Renal cortical epithelial cell (primary cell): ENCODE results near the gene RAP2B. TPM values are rescaled to one million over a fixed set of nuclear protein-coding genes. Genes with fewer than 3 reads are reported as not detected.
"Not testable (repeated sequence)": the region's sequence is repeated elsewhere in the genome, so short reads cannot be mapped to it uniquely, and the experiment has no call there.

ENCODE experiments used
- DNase-seq: peaks from one replicate; pipeline ENCODE4 v3.0.0-alpha.2; 2011; ENCODE audit warnings: low read depth
- total RNA-seq: library from RNA; depleted of rRNA; stranded (reverse); fragments of >200 nt; gene quantifications from 2 replicates; pipeline ENCODE4 v1.2.3, GENCODE V29; 2014

The RAP2B gene
- total RNA-seq, 1 donor from 2014 or later, result 16.0 TPM

DNA sequence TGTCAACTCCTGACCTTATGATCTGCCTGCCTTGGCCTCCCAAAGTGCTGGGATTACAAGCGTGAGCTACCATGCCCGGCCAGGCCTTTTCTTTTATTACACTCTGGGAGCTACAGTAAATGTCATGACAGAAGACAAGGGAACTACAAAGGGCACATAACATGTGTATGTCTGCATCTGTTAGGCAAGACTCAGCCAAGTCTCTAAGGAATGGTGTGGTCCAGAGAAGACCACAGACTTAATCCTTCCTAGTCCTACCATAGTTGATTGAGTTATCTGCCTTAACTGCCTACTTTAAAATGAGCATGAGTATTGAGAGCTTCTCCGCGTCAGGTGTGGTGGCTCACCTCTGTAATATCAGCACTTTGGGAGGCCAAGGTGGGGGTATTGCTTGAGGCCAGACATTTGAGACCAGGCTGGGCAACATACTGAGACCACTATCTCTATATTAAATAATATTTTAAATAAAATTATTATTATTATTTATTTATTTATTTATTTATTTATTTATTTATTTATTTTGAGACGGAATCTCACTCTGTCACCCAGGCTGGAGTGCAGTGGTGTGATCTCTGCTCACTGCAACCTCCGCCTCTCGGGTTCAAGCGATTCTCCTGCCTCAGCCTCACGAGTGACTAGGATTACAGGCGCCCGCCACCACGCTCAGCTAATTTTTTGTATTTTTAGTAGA lies 31.9 kb downstream of the RAP2B start:
- not testable (repeated sequence) for DNase-seq

DNA sequence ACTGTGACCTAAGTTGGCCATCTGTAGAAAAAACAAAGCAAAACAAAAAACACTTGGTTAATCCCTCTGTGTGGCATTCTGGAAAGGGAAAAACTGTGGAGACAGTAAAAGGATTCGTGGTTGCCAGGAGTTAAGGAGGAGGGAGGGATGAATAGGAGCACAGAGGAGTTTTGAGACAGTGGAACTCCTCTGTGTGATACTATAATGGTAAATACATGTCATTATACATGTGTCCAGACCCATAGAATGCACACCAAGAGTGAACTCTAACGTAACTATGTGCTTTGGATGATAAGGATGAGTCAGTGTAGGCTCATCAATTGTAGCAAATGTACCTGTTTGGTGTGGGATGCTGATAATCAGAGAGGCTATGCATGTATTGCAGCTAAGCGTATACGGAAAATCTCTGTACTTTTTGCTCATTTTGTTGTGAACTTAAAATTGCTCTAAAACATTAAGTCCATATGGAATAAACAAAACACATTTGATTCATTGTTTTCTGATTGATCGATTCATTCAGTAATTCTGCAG lies 33.4 kb downstream of the RAP2B start:
- DNase-seq, result no peak

DNA sequence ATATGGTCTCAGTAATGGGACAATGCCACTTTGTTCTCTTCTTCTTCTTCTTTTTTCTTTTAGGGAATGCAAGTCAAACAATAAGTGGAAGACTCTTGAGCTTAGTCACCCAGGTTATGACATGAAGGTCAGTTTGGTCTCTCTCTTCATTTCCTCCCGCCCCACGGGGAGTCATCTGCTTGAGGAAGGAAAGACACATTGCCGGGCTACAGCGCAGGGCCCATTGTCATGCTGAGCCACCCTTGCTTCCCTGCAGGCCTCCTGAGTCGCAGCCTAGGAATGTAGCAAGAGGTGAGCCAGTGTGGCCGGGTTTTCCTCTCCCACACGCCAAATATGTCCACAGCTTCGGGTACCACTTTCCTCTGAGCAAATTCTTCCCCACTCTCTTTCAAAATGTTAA lies 47.6 kb downstream of the RAP2B start:
- peak; percentile 82 for DNase-seq

DNA sequence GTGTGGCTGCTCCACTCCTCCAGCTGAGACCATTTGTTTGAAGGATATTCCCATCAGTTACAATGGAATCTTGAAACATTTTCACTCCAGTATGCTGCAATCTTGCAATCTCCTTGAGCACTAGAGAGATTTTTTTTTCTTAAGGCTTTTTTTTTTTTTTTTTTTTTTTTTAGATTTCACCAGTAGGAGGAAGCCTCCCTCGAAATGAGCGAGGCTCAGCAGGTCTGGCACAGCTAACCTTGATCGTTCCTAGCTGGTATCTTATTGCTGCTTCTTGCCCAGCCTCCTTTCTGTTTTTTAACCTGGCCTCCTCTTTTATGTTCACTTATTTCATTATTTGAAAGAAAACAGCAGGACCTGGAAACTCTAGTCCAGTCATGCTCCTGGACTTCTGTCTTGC lies 48.1 kb downstream of the RAP2B start:
- DNase-seq, result peak; percentile 27

DNA sequence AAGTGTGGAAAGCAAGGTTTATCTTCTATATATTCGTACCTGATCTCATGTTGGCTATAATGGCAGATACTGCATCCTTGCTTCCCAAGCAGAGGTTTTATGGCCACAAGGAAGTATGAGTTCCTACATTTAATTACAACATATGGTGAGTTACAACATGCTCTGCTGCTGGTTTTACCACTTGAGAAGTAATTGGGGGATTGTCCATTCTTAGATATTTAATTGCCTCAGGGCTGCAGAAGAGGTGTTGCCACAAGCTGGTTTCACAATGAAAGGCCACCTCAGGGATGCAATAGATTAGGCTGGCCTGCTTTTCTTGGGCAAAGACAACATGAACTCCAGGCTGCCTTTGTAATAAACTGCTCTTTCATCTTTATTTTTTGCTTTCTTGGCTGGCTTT lies 48.6 kb downstream of the RAP2B start:
- DNase-seq, result peak; percentile 66

DNA sequence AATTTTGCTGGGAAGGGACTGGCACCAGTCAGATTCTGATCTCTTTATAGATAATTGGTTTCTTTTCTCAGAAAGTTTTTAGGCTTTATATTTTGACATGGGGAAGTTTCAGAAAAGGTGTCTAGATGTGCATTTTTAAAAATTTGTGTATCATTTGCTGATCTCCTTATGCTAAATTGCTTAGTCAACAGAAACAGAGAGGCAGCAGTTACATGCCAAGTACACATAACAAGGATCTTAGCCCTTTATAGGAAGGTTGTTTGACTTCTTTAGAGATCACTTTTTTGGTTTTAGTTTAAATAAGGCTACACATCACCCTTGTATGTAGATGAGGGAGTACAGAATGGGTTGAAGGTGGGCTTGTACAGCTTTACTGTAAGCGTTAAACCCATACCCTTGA lies 53.5 kb downstream of the RAP2B start:
- no peak for DNase-seq

DNA sequence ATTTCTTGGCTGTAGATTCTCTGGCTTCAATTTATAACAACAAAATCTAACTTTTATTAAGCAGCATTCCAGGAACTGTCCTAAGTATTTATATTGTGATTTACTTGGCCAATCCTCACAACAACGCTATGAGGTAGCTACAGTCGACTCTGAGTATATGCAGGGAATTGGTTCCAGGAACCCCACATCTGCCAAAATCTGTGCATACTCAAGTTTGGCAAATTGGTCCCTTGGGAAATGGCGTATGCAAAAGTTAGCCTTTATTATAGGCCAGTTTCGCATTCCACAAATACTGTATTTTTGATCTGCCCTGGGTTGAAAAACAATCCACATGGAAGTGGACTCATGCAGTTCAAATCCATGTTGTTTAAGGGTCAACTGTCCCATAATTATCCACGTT lies 53.9 kb downstream of the RAP2B start:
- DNase-seq, result no peak

DNA sequence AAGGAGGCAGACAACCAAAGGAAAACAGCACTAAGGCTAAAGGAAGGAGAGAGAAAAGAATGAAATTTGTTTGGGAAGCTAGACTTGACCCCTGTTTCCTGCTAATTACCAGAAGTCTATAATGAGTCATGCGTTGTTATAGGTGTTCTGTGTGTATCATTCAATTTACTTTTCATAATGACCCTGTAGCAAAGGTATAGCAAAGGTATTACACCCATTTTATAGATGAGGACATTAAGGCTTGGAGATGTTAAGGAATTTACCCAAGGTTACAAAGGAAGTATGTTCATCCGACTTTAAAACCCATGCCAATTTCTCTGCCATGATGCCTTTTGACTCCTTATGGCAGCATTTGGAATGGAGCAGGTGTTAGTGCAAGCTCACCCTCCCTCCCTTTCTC lies 54.9 kb downstream of the RAP2B start:
- DNase-seq, result no peak

DNA sequence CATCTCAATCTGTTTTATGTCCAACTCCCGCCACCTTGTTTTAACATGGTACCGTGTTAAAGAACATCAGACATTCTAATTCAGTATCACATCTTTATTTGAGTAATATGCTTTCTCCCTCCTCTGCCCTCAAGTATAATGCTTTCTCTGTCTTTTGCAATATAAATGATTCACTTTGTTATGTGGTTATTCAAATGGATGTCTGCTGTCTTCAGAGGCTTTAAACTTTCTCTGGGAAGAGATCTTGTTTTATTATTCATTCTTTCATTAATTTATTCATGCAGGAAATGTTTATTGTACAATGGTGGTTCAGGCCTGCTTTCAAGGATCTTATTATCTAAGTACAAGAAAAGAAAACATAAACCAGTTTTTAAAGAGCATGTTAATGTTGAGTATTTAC lies 57.1 kb downstream of the RAP2B start:
- DNase-seq, result peak; percentile 23
